Colonic mucosa (tissue), 4 donors: ENCODE results near the gene IQGAP2. TPM values are rescaled to one million over a fixed set of nuclear protein-coding genes. Genes with fewer than 3 reads are reported as not detected.

ENCODE experiments used
- DNase-seq: peaks from one replicate; pipeline ENCODE4 v3.0.0-alpha.2; 2020
- H3K27ac ChIP-seq: fragments of 200-600 bp; one replicate; pipeline ENCODE4 v1.8.0; 2021
- H3K27me3 ChIP-seq: fragments of 200-600 bp; one replicate; pipeline ENCODE4 v1.8.0; 2021
- H3K36me3 ChIP-seq: fragments of 200-600 bp; one replicate; pipeline ENCODE4 v1.8.0; 2021
- H3K4me1 ChIP-seq: fragments of 200-600 bp; one replicate; pipeline ENCODE4 v1.8.0; 2021; ENCODE audit warnings: mild to moderate bottlenecking
- H3K4me3 ChIP-seq: fragments of 200-600 bp; one replicate; pipeline ENCODE4 v1.8.0; 2021
- H3K9ac ChIP-seq, 2 donors: one replicate each; pipeline ENCODE4 v1.7.0; 2013; ENCODE audit warnings: control low read depth in 2 of 2, low read depth in 2 of 2, low read length in 2 of 2
- H3K9me3 ChIP-seq: fragments of 200-600 bp; one replicate; pipeline ENCODE4 v1.8.0; 2021
- CTCF ChIP-seq: fragments of 200-600 bp; IDR thresholded peaks from one replicate; pipeline ENCODE4 v1.8.0; 2022; ENCODE audit warnings: antibody characterized with exemption, mild to moderate bottlenecking
- intact Hi-C: fragments of 100-400 bp; cut with DNase I; formaldehyde crosslinking; loops from one replicate; pipeline ENCODE4 v1.14.1; 2022
- total RNA-seq, 2 donors: library from RNA; stranded (reverse); fragmentation: NEBNext Ultra II Directional in 1 of 2; extraction: Animal tissue kit (Norgen Biotek cat#: 25700) in 1 of 2; gene quantifications; one replicate each; pipeline ENCODE4 v1.2.1, GENCODE V29; 2021
- donor health status: healthy.
- donor health status: DM: no; HTN: no; CAD: no.
- donor health status: DM: no; HTN: no; CAD: no.

IQGAP2 gene
- total RNA-seq, 2 donors from 2014 or later: 62.2 to 75.6 TPM

DNA sequence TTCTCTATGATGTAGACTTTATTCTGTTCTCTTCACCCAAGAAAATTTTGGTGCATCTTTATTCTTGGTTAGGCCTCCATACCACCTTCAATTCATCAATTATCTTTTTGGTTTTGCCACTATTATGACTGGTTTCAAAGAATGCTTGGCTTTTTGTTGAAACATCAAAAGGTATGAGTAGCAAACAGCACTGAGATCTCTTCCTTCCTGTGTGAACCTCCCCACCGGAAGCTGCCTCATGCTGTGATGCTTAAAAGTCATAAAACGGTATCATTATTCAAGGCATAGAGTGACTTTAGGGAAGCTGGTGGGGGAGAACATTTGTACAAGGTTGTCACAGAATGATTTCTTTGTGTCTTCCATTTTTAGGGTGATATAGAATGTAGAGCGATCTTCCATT, 70.6 kb downstream of the IQGAP2 start:
- H3K9me3 ChIP-seq: no peaks in the 10 kb centered on the region
- no peaks in the 10 kb centered on the region for H3K36me3 ChIP-seq
- no peaks in the 10 kb centered on the region for H3K27me3 ChIP-seq
- no peak overlapping the region for H3K4me3 ChIP-seq
- intact Hi-C loops: no loop called here
- peaks cover 9% of the 10 kb centered on the region for H3K4me1 ChIP-seq
- H3K27ac ChIP-seq: no peak overlapping the region
- no peak for DNase-seq
- no peak for TF ChIP-seq CTCF
- H3K9ac ChIP-seq: no peak overlapping the region

- H3K27ac ChIP-seq: no peak overlapping the region
- no peak for DNase-seq
- H3K9ac ChIP-seq: no peak overlapping the region
- no peaks in the 10 kb centered on the region for H3K9me3 ChIP-seq
- no peak overlapping the region for H3K4me3 ChIP-seq
- H3K4me1 ChIP-seq: peaks cover 15% of the 10 kb centered on the region
- H3K36me3 ChIP-seq: no peaks in the 10 kb centered on the region
- TF ChIP-seq CTCF: no peak
- intact Hi-C loops: no loop called here
- H3K27me3 ChIP-seq: no peaks in the 10 kb centered on the region
Observed at GRCh38 chr5:76474377-76474776, 71.3 kb downstream of the IQGAP2 start.

GRCh38 chr5:76475385-76475784, 72.3 kb downstream of the IQGAP2 start:
- DNase-seq: peak; percentile 20
- Histone ChIP-seq H3K4me3 (no peak overlapping the region), H3K27me3 (no peaks in the 10 kb centered on the region), H3K27ac (peak overlapping the region; percentile 76), H3K9ac (peak overlapping the region in 1 of 2 donors; percentile 64), H3K9me3 (no peaks in the 10 kb centered on the region), H3K36me3 (no peaks in the 10 kb centered on the region), H3K4me1 (peaks cover 19% of the 10 kb centered on the region)
- no peak for TF ChIP-seq CTCF
- intact Hi-C loops: no loop called here

DNA sequence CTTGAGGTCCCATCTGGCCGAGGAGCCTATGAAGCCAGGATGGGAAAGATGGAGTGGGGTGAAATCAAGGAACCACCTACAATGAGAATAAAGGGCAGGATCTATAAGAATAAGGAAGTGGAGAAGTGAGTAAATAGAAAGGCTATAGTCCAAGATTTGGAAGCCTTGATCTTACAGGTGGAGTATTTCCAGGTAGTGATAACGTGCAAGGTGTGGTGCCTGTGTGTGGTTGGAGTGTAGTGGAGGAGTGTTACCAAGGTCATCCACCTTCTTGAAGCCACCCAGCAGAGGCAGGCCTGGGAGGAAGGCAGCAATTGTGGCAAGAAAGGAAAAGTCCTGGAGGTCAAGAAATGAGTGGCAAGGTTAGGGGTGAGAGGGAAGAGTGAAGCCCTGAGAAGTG, 72.9 kb downstream of the IQGAP2 start:
- peak overlapping the region; percentile 76 for H3K27ac ChIP-seq
- no peak overlapping the region for H3K4me3 ChIP-seq
- no peaks in the 10 kb centered on the region for H3K27me3 ChIP-seq
- intact Hi-C loops: no loop called here
- H3K36me3 ChIP-seq: no peaks in the 10 kb centered on the region
- no peaks in the 10 kb centered on the region for H3K9me3 ChIP-seq
- DNase-seq: peak; percentile 76
- TF ChIP-seq CTCF: no peak
- peaks cover 19% of the 10 kb centered on the region for H3K4me1 ChIP-seq
- H3K9ac ChIP-seq: peak overlapping the region in 1 of 2 donors; percentile 64

DNA sequence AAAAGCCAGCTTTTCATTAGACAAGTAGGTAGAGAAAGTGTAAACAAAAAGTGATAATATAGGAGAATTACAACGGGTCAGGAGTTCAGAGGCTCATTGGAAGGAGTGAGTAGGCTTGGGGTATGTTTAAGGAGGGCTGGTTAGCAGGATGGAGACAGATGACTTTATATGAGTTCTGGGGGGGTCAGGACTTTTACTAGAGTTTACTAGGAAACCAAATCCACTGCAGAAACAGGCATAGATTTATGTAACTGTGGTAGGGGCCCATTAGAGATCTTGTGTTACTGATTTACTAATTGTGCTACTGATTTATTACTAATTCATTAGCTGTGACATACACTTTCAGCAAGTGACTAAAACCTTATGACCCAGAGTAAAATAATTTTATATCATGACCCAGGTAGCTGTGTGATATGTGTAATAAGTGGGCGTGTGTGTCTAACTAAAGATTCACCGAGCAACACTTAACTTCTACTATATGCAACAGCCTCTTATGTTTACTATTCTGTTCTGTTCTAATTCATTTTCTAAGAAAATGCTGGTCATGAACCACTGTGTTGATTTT, 73.5 kb downstream of the IQGAP2 start:
- DNase-seq: peak; percentile 23
- H3K36me3 ChIP-seq: no peaks in the 10 kb centered on the region
- no peaks in the 10 kb centered on the region for H3K27me3 ChIP-seq
- H3K4me3 ChIP-seq: no peak overlapping the region
- H3K4me1 ChIP-seq: peaks cover 19% of the 10 kb centered on the region
- H3K9ac ChIP-seq: peak overlapping the region in 1 of 2 donors; percentile 64
- peak overlapping the region; percentile 76 for H3K27ac ChIP-seq
- H3K9me3 ChIP-seq: no peaks in the 10 kb centered on the region
- intact Hi-C loops: no loop called here
- no peak for TF ChIP-seq CTCF
